Measurements from ENCODE around the gene PLAAT5. TPM values are rescaled to one million over a fixed set of nuclear protein-coding genes. Genes with fewer than 3 reads are reported as not detected.

Gene PLAAT5
- total RNA-seq, 4 donors from 2014 or later, result 6.7 to 15.3 (median 10.1) TPM

- H3K27me3 ChIP-seq, result no peaks in the 10 kb centered on the region
- H3K4me1 ChIP-seq, result peaks cover 3 to 21% (median 15%) of the 10 kb centered on the region in 4 donors
- 86 to 88% methylated on average over 7 of the region's 7 CpGs for WGBS, 2 donors
- no peaks in the 10 kb centered on the region for H3K9me3 ChIP-seq
- no peaks in the 10 kb centered on the region for H3K36me3 ChIP-seq
- no peak for DNase-seq (ENCODE audit: low spot score in 2 of 2)
- TF ChIP-seq CTCF (IDR thresholded peaks at IDR 0.05), result no peak
- H3K27ac ChIP-seq, result no peak overlapping the region
- H3K4me3 ChIP-seq, result no peak overlapping the region
These were observed 21.8 kb upstream of the PLAAT5 start for GRCh38 chr11:63512816-63513215.

- TF ChIP-seq EP300 (IDR thresholded peaks at IDR 0.05) (no peak), POLR2A (IDR thresholded peaks at IDR 0.05) (no peak), CTCF (IDR thresholded peaks at IDR 0.05) (no peak)
- Histone ChIP-seq H3K9me3 (no peaks in the 10 kb centered on the region), H3K36me3 (no peaks in the 10 kb centered on the region), H3K4me3 (no peak overlapping the region), H3K4me1 (peaks cover 3 to 25% (median 16%) of the 10 kb centered on the region in 4 donors), H3K27ac (peak overlapping the region; percentile 5 to 69 (median 41)), H3K27me3 (no peaks in the 10 kb centered on the region)
- DNase-seq (ENCODE audit: low spot score in 2 of 2), result no peak
- 75 to 78% methylated on average over 11 of the region's 11 CpGs for WGBS, 2 donors
These were observed 20.2 kb upstream of the PLAAT5 start for GRCh38 chr11:63511048-63511748.

- TF ChIP-seq CTCF (IDR thresholded peaks at IDR 0.05), result no peak
- TF ChIP-seq EP300 (IDR thresholded peaks at IDR 0.05), result peak in 1 of 2 donors; percentile 61
- TF ChIP-seq POLR2A (IDR thresholded peaks at IDR 0.05), result peak in 1 of 2 donors; percentile 32
- H3K9me3 ChIP-seq, result no peaks in the 10 kb centered on the region
- H3K4me1 ChIP-seq, result peaks cover 3 to 32% (median 18%) of the 10 kb centered on the region in 4 donors
- H3K27ac ChIP-seq, result peak overlapping the region; percentile 5 to 69 (median 41)
- no peaks in the 10 kb centered on the region for H3K27me3 ChIP-seq
- no peaks in the 10 kb centered on the region for H3K36me3 ChIP-seq
- peak; percentile 52 to 57 for DNase-seq (ENCODE audit: low spot score in 2 of 2)
- WGBS, 2 donors, result 57 to 66% methylated on average over 6 to 7 of the region's 7 CpGs
- H3K4me3 ChIP-seq, result no peak overlapping the region
These were observed 19.5 kb upstream of the PLAAT5 start for GRCh38 chr11:63510360-63511047.

- no peak for DNase-seq (ENCODE audit: low spot score in 2 of 2)
- Histone ChIP-seq H3K36me3 (no peaks in the 10 kb centered on the region), H3K4me3 (no peak overlapping the region), H3K4me1 (peaks cover 3 to 43% (median 25%) of the 10 kb centered on the region in 4 donors), H3K27ac (no peak overlapping the region), H3K27me3 (no peaks in the 10 kb centered on the region), H3K9me3 (no peaks in the 10 kb centered on the region)
- TF ChIP-seq EP300 (IDR thresholded peaks at IDR 0.05) (no peak), CTCF (IDR thresholded peaks at IDR 0.05) (no peak), POLR2A (IDR thresholded peaks at IDR 0.05) (no peak)
- WGBS, 2 donors, result 88 to 89% methylated on average over 11 to 12 of the region's 12 CpGs
These were observed 17.8 kb upstream of the PLAAT5 start for GRCh38 chr11:63508745-63509144.

- no peaks in the 10 kb centered on the region for H3K27me3 ChIP-seq
- H3K4me3 ChIP-seq, result no peak overlapping the region
- no peak for TF ChIP-seq EP300 (IDR thresholded peaks at IDR 0.05)
- TF ChIP-seq CTCF (IDR thresholded peaks at IDR 0.05), result peak in 4 of 5 experiments; percentile 24 to 48 (median 36)
- no peak for TF ChIP-seq POLR2A (IDR thresholded peaks at IDR 0.05)
- H3K4me1 ChIP-seq, result peaks cover 3 to 43% (median 25%) of the 10 kb centered on the region in 4 donors
- no peaks in the 10 kb centered on the region for H3K36me3 ChIP-seq
- whole genome bisulfite sequencing, 2 donors, result 65 to 69% methylated on average over 3 of the region's 3 CpGs
- no peaks in the 10 kb centered on the region for H3K9me3 ChIP-seq
- no peak for DNase-seq (ENCODE audit: low spot score in 2 of 2)
- peak overlapping the region in 1 of 4 donors; percentile 8 for H3K27ac ChIP-seq
These were observed 17.0 kb upstream of the PLAAT5 start for GRCh38 chr11:63508009-63508408.

All from tibial nerve (tissue), 4 donors.